Fibroblast of lung (primary cell): ENCODE results near the gene TYW1. TPM values are rescaled to one million over a fixed set of nuclear protein-coding genes. Genes with fewer than 3 reads are reported as not detected.

ENCODE experiments used
- DNase-seq, 2 donors: peaks; one replicate each; pipeline versions ENCODE4 v3.0.0 to v3.0.0-alpha.2; 2010; ENCODE audit warnings: low read depth in 2 of 2
- H2AFZ ChIP-seq: 2 replicates; pipeline ENCODE4 v1.5.1; 2012; ENCODE audit warnings: low read length, control low read depth, inconsistent platforms
- H3K27ac ChIP-seq: 2 replicates; pipeline ENCODE4 v1.5.1; 2011; ENCODE audit warnings: low read length, control low read depth; ENCODE audit not compliant: insufficient read depth
- H3K27me3 ChIP-seq: 2 replicates; pipeline ENCODE4 v1.5.1; 2011; ENCODE audit warnings: mild to moderate bottlenecking, low read length; ENCODE audit not compliant: control insufficient read depth, insufficient read depth
- H3K36me3 ChIP-seq: 2 replicates; pipeline ENCODE4 v1.5.1; 2011; ENCODE audit warnings: low read length; ENCODE audit not compliant: control insufficient read depth, insufficient read depth
- H3K4me1 ChIP-seq: 2 replicates; pipeline ENCODE4 v1.5.1; 2011; ENCODE audit warnings: low read length; ENCODE audit not compliant: control insufficient read depth, insufficient read depth; ENCODE audit errors: extremely low read depth
- H3K4me2 ChIP-seq: 2 replicates; pipeline ENCODE4 v1.5.1; 2011; ENCODE audit warnings: low read length, control low read depth; ENCODE audit not compliant: insufficient read depth; ENCODE audit errors: extremely low read depth
- H3K4me3 ChIP-seq, 4 experiments: fragments of 200-600 bp in 1 of 4; sonication (generic) in 1 of 4; replicated peaks in 1 of 4; 2 replicates each; pipeline ENCODE4 v1.5.1; 2011 to 2016; ENCODE audit warnings: low read length in 4 of 4, low read depth in 3 of 4, mild to moderate bottlenecking in 3 of 4, control low read depth in 2 of 4, inconsistent platforms in 1 of 4, mixed read lengths in 1 of 4; ENCODE audit not compliant: insufficient read depth in 1 of 4; ENCODE audit errors: control extremely low read depth in 1 of 4
- H3K79me2 ChIP-seq: 2 replicates; pipeline ENCODE4 v1.5.1; 2012; ENCODE audit warnings: mild to moderate bottlenecking, low read length, inconsistent platforms; ENCODE audit not compliant: control insufficient read depth, insufficient read depth
- H3K9ac ChIP-seq: 2 replicates; pipeline ENCODE4 v1.5.1; 2011; ENCODE audit warnings: mild to moderate bottlenecking, low read length, control low read depth; ENCODE audit not compliant: insufficient read depth
- H3K9me3 ChIP-seq: 2 replicates; pipeline ENCODE4 v1.5.1; 2012; ENCODE audit warnings: low read depth, low read length; ENCODE audit not compliant: control insufficient read depth, insufficient read depth
- H4K20me1 ChIP-seq: 2 replicates; pipeline ENCODE4 v1.5.1; 2011; ENCODE audit warnings: low read length; ENCODE audit not compliant: control insufficient read depth, insufficient read depth; ENCODE audit errors: extremely low read depth
- CTCF ChIP-seq, 2 donors: IDR thresholded peaks in 1 of 2; conservative IDR thresholded peaks in 1 of 2; 1 replicate in 1 of 2; 2 replicates in 1 of 2; pipeline ENCODE4 v1.5.1; 2011 to 2012; ENCODE audit warnings: low read length in 2 of 2, control low read depth in 1 of 2, inconsistent platforms in 1 of 2, low read depth in 1 of 2, mild to moderate bottlenecking in 1 of 2
- EZH2 ChIP-seq: IDR thresholded peaks from 2 replicates; pipeline ENCODE4 v1.5.1; 2012; ENCODE audit warnings: low read length, control low read depth, mild to moderate bottlenecking; ENCODE audit errors: missing control alignments
- polyA plus RNA-seq, 2 donors: library from polyadenylated mRNA; depleted of rRNA in 1 of 2; stranded (reverse) in 1 of 2; unstranded in 1 of 2; fragments of >200 nt; gene quantifications; 2 replicates each; pipeline ENCODE4 v1.2.1, GENCODE V29; 2011 to 2012; ENCODE audit warnings: missing spikeins in 1 of 2
- total RNA-seq: library from RNA; depleted of rRNA; stranded (reverse); fragments of >200 nt; gene quantifications from 2 replicates; pipeline ENCODE4 v1.2.1, GENCODE V29; 2014

TYW1 gene
- total and polyA plus RNA-seq, 2 donors (not counting 1 experiment from before 2014, with no cell fraction given) = 16.7 to 25.1 TPM

DNA sequence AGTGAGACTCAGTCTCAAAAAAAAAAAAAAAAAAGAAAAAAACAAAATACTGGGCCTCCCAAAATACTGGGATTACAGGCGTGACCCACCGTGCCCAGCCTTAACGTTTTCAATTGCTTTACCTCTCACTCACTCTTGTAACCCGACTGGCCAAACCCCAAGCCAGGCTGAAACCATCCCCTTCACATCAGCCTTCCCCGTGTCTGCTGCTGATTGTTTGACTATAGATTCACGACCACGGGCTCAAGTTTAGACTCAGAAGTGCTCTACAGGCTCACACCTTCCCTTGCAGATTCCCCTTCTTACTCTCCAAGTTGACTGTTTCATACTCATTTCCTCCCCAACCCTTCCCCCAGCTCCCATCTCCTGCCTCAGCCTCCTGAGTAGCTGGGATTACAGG, 22.3 kb downstream of the TYW1 start:
- Histone ChIP-seq H3K4me3 (no peak overlapping the region), H3K4me2 (no peak overlapping the region), H4K20me1 (no peaks in the 10 kb centered on the region), H3K4me1 (no peaks in the 10 kb centered on the region), H3K27ac (no peak overlapping the region), H3K27me3 (no peaks in the 10 kb centered on the region), H3K9ac (no peak overlapping the region), H3K79me2 (no peaks in the 10 kb centered on the region), H2AFZ (no peak overlapping the region), H3K36me3 (no peaks in the 10 kb centered on the region), H3K9me3 (no peaks in the 10 kb centered on the region)
- no peak for TF ChIP-seq EZH2
- TF ChIP-seq CTCF (conservative IDR thresholded peaks at IDR 0.05 in 1 of 2, IDR thresholded peaks at IDR 0.05 in 1 of 2; ENCODE audit: low read depth in 1 of 2, low read length in 2 of 2) = no peak
- no peak for DNase-seq

DNA sequence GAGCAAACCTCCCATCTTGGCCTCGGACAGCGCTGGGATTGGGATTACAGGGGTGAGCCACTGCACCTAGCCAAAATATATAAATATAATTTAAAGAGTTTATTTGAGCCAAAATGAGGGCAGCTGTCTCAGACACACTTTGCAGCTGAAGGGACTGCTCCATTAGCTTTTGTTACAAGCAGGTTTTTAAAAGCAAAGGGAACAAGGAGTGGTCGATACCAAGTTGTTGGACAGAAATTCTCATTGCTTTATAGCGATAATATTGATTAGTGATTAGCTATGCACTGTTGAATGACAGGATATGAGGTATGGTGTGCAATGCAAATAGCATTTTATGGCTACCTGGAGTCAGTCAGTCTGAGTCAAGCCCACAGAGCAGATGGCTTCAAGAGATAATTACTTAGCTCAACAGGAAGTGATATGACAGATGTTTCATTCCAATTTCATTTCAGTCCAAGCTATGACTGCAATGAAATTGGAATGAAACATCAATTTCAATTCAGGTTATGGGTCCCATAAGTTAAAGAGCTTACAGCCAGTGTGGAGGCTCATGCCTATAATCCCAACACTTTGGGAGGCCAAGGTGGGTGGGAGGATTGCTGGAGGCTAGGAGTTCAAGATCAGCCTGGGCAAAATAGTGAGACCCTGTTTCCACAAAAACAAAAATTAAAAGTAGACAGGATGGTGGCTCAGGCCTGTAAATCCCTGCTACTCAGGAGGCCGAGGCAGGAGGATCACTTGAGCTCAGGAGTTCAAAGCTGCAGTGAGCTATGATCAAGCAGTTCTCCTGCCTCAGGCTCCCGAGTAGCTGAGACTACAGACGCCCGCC, 23.1 kb downstream of the TYW1 start:
- no peak overlapping the region for H3K4me2 ChIP-seq
- H3K4me1 ChIP-seq = no peaks in the 10 kb centered on the region
- H3K27ac ChIP-seq = no peak overlapping the region
- H3K9me3 ChIP-seq = no peaks in the 10 kb centered on the region
- no peak overlapping the region for H3K4me3 ChIP-seq
- DNase-seq = peak in 1 of 2 donors; percentile 28
- no peak overlapping the region for H2AFZ ChIP-seq
- TF ChIP-seq CTCF (conservative IDR thresholded peaks at IDR 0.05 in 1 of 2, IDR thresholded peaks at IDR 0.05 in 1 of 2; ENCODE audit: low read depth in 1 of 2, low read length in 2 of 2) = no peak
- TF ChIP-seq EZH2 = no peak
- H3K36me3 ChIP-seq = no peaks in the 10 kb centered on the region
- H3K9ac ChIP-seq = no peak overlapping the region
- H4K20me1 ChIP-seq = no peaks in the 10 kb centered on the region
- no peaks in the 10 kb centered on the region for H3K79me2 ChIP-seq
- H3K27me3 ChIP-seq = no peaks in the 10 kb centered on the region

- H3K27me3 ChIP-seq = no peaks in the 10 kb centered on the region
- no peak overlapping the region for H2AFZ ChIP-seq
- H3K4me1 ChIP-seq = peaks cover 2% of the 10 kb centered on the region
- no peak overlapping the region for H3K27ac ChIP-seq
- no peaks in the 10 kb centered on the region for H3K36me3 ChIP-seq
- H3K79me2 ChIP-seq = no peaks in the 10 kb centered on the region
- H3K4me2 ChIP-seq = no peak overlapping the region
- TF ChIP-seq EZH2 = no peak
- TF ChIP-seq CTCF (conservative IDR thresholded peaks at IDR 0.05 in 1 of 2, IDR thresholded peaks at IDR 0.05 in 1 of 2; ENCODE audit: low read depth in 1 of 2, low read length in 2 of 2) = no peak
- no peaks in the 10 kb centered on the region for H3K9me3 ChIP-seq
- DNase-seq = no peak
- H3K9ac ChIP-seq = no peak overlapping the region
- no peak overlapping the region for H3K4me3 ChIP-seq
- no peaks in the 10 kb centered on the region for H4K20me1 ChIP-seq
Observed at GRCh38 chr7:67021260-67021659, 24.6 kb downstream of the TYW1 start.
